Measurements from ENCODE around the gene SLC25A45.

Gene SLC25A45

GRCh38 chr11:65389294-65389980 is 7.0 kb upstream of the SLC25A45 start:
- no peak for DNase-seq (ENCODE audit: low read depth)

GRCh38 chr11:65388731-65389130 is 6.3 kb upstream of the SLC25A45 start:
- no peak for DNase-seq (ENCODE audit: low read depth)

- DNase-seq (ENCODE audit: low read depth), result no peak
Observed at GRCh38 chr11:65386307-65387140, 4.1 kb upstream of the SLC25A45 start, which contains the start of gene FRMD8. TSS of gene FRMD8 (plus strand) at chr11:65386637. CDS start at chr11:65387037, 400 bp downstream.

GRCh38 chr11:65384301-65384889 is 1.9 kb upstream of the SLC25A45 start:
- no peak for DNase-seq (ENCODE audit: low read depth)

- no peak for DNase-seq (ENCODE audit: low read depth)
Observed at GRCh38 chr11:65383778-65384177, 1.3 kb upstream of the SLC25A45 start.

GRCh38 chr11:65382804-65383368 is 440 bp upstream of the SLC25A45 start:
- DNase-seq (ENCODE audit: low read depth), result no peak

- DNase-seq (ENCODE audit: low read depth), result peak; percentile 30
Observed at GRCh38 chr11:65381716-65382032, 772 bp downstream of the SLC25A45 start.

- DNase-seq (ENCODE audit: low read depth), result no peak
Observed at GRCh38 chr11:65380460-65381119, 1.9 kb downstream of the SLC25A45 start.

- DNase-seq (ENCODE audit: low read depth), result no peak
Observed at GRCh38 chr11:65379698-65380459, 2.6 kb downstream of the SLC25A45 start.

GRCh38 chr11:65378928-65379638 is 3.4 kb downstream of the SLC25A45 start:
- no peak for DNase-seq (ENCODE audit: low read depth)

GRCh38 chr11:65378208-65378927 is 4.1 kb downstream of the SLC25A45 start:
- no peak for DNase-seq (ENCODE audit: low read depth)

GRCh38 chr11:65377777-65378176 is 4.7 kb downstream of the SLC25A45 start:
- no peak for DNase-seq (ENCODE audit: low read depth)

GRCh38 chr11:65377036-65377435 is 5.4 kb downstream of the SLC25A45 start:
- no peak for DNase-seq (ENCODE audit: low read depth)

- DNase-seq (ENCODE audit: low read depth), result no peak
Observed at GRCh38 chr11:65376138-65376713, 6.2 kb downstream of the SLC25A45 start.

GRCh38 chr11:65375012-65375411 is 7.4 kb downstream of the SLC25A45 start:
- DNase-seq (ENCODE audit: low read depth), result no peak

GRCh38 chr11:65373839-65374580 is 8.4 kb downstream of the SLC25A45 start:
- no peak for DNase-seq (ENCODE audit: low read depth)

GRCh38 chr11:65370659-65371049 is 11.8 kb downstream of the SLC25A45 start:
- no peak for DNase-seq (ENCODE audit: low read depth)

GRCh38 chr11:65366340-65366773 is 16.1 kb downstream of the SLC25A45 start:
- peak; percentile 56 for DNase-seq (ENCODE audit: low read depth)

- no peak for DNase-seq (ENCODE audit: low read depth)
Observed at GRCh38 chr11:65363770-65364169, 18.7 kb downstream of the SLC25A45 start.

Measured in non-pigmented ciliary epithelial cell (primary cell).